HL-60/S4 (cell line): Measurements from ENCODE around the gene SRCAP.

Source experiments
- in situ Hi-C: fragments of 300-500 bp; cut with MboI; formaldehyde crosslinking; loops from 2 replicates; pipeline ENCODE4 v1.14.3; 2022; ENCODE audit warnings: low sequenced_read_pairs

The SRCAP gene

GRCh38 chr16:30787613-30788378 is 88.8 kb downstream of the SRCAP start:
- in situ Hi-C loops = no loop called here
